Kidney (tissue), 14 donors: Measurements from ENCODE around the gene ULK3. TPM values are rescaled to one million over a fixed set of nuclear protein-coding genes. Genes with fewer than 3 reads are reported as not detected.

Source experiments
- DNase-seq, 5 donors: peaks; one replicate each; pipeline ENCODE4 v3.0.0-alpha.2; 2013 to 2020
- FAIRE-seq: peaks from 2 replicates; lab custom pipeline; 2012; peaks lifted over from hg19 to GRCh38; lab: Jason Lieb, UNC
- H3K27ac ChIP-seq, 2 donors: one replicate each; pipeline ENCODE4 v1.7.0; 2013; ENCODE audit warnings: low read depth in 2 of 2, low read length in 2 of 2, inconsistent platforms in 1 of 2
- H3K27me3 ChIP-seq: one replicate; pipeline ENCODE4 v1.7.1; 2013; ENCODE audit warnings: low read length, inconsistent platforms; ENCODE audit not compliant: control insufficient read depth, insufficient read depth
- H3K36me3 ChIP-seq, 3 donors: one replicate each; pipeline versions ENCODE4 v1.7.0 to v1.7.1; 2013; ENCODE audit warnings: low read length in 3 of 3, control low read depth in 1 of 3, inconsistent platforms in 1 of 3; ENCODE audit not compliant: insufficient read depth in 3 of 3, control insufficient read depth in 2 of 3
- H3K4me1 ChIP-seq, 3 donors: one replicate each; pipeline versions ENCODE4 v1.7.0 to v1.7.1; 2013; ENCODE audit warnings: low read length in 3 of 3, inconsistent platforms in 1 of 3, low read depth in 1 of 3; ENCODE audit not compliant: control insufficient read depth in 2 of 3, insufficient read depth in 2 of 3
- H3K4me3 ChIP-seq, 3 donors: one replicate each; pipeline versions ENCODE4 v1.7.0 to v1.8.1; 2013; ENCODE audit warnings: low read length in 3 of 3, control low read depth in 1 of 3, inconsistent platforms in 1 of 3
- H3K9ac ChIP-seq, 3 donors: one replicate each; pipeline versions ENCODE4 v1.7.0 to v1.7.1; 2013; ENCODE audit warnings: low read length in 3 of 3, control low read depth in 1 of 3, inconsistent platforms in 1 of 3
- H3K9me3 ChIP-seq, 3 donors: one replicate each; pipeline versions ENCODE4 v1.7.0 to v1.7.1; 2013; ENCODE audit warnings: low read length in 3 of 3, control low read depth in 1 of 3, inconsistent platforms in 1 of 3; ENCODE audit not compliant: control insufficient read depth in 2 of 3, insufficient read depth in 1 of 3
- intact Hi-C: fragments of 100-400 bp; cut with DNase I; formaldehyde crosslinking; loops from one replicate; pipeline ENCODE4 v1.11.1; 2022
- polyA plus RNA-seq: library from polyadenylated mRNA; stranded (reverse); fragments of 350-450 nt; fragmentation: Illumina TruSeq; extraction: RNeasy Lipid Tissue Mini Kit (QIAGEN cat#74804); gene quantifications from one replicate; pipeline ENCODE4 v1.2.3, GENCODE V29; 2014; ENCODE audit warnings: low read depth, low replicate concordance; ENCODE audit not compliant: insufficient read depth
- total RNA-seq: library from RNA; stranded (reverse); fragmentation: NEBNext Ultra II Directional; extraction: Animal tissue kit (Norgen Biotek cat#: 25700); gene quantifications from one replicate; pipeline ENCODE4 v1.2.1, GENCODE V29; 2021
- TF ChIP-seq, protein P1 (sequence below): IDR thresholded peaks from 3 replicates; pipeline ENCODE4 v1.5.1; 2012; ENCODE audit warnings: mild to moderate bottlenecking, moderate library complexity, borderline replicate concordance; ENCODE audit not compliant: insufficient read depth; ENCODE audit errors: extremely low read depth
- donor health status: control.
- donor health status: control.
- donor health status: control.
- donor health status: control.
- donor health status: control.
- donor health status: DM: yes; HTN: yes; CAD: no.
- donor health status: Normal renal cell carcinoma (clear cell type).

The ULK3 gene
- total and polyA plus RNA-seq, 2 donors from 2014 or later: 34.5 to 36.1 TPM

DNA sequence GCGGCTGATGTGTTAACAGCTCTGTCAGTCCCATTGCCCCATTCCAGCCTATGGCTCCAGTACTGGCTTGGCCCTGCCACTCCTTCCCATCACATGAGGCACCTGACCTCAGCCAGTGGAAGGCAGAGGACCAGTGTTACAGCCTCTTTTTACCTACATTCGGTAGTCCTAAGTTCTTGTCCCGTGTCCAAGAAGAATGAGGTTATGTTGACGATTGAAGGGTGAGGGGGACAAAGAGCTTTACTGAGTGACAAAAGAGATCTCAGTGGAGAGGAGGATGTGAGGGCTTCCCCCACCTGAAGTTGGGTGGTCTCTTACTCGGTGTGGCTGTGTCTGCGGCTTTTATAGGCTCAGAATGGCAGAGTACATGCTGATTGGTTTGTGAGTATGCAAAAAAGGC lies 39.6 kb upstream of the ULK3 start:
- TF ChIP-seq, protein P1, sequence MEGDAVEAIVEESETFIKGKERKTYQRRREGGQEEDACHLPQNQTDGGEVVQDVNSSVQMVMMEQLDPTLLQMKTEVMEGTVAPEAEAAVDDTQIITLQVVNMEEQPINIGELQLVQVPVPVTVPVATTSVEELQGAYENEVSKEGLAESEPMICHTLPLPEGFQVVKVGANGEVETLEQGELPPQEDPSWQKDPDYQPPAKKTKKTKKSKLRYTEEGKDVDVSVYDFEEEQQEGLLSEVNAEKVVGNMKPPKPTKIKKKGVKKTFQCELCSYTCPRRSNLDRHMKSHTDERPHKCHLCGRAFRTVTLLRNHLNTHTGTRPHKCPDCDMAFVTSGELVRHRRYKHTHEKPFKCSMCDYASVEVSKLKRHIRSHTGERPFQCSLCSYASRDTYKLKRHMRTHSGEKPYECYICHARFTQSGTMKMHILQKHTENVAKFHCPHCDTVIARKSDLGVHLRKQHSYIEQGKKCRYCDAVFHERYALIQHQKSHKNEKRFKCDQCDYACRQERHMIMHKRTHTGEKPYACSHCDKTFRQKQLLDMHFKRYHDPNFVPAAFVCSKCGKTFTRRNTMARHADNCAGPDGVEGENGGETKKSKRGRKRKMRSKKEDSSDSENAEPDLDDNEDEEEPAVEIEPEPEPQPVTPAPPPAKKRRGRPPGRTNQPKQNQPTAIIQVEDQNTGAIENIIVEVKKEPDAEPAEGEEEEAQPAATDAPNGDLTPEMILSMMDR: no peak
- intact Hi-C loops: no loop called here

DNA sequence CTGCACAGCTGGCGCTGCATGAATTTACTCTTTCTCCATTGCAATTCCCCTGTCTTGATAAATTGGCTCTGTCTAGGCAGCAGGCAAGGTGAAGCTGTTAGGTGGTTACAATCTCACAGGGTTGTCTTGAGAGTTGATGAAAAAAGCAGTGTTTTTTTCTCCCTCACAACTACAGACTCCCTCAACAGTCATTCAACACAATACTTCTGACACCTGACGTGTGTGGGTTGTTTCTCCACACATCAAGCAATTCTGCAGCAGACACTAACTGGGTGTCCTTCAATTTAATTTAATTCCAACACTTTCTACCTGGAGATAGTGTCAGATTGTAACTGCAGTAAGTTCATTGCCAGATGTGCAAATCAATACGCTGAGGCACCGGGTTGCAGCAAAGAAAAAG lies 35.3 kb upstream of the ULK3 start:
- FAIRE-seq: no peak
- no peak for DNase-seq
- H3K9ac ChIP-seq: no peak overlapping the region
- TF ChIP-seq, protein P1: no peak
- intact Hi-C loops: no loop called here
- no peaks in the 10 kb centered on the region for H3K36me3 ChIP-seq
- peaks cover 0 to 3% (median 3%) of the 10 kb centered on the region in 3 donors for H3K4me1 ChIP-seq
- peaks cover 0 to 3% (median 0%) of the 10 kb centered on the region in 3 donors for H3K9me3 ChIP-seq
- no peak overlapping the region for H3K4me3 ChIP-seq
- no peak overlapping the region for H3K27ac ChIP-seq
- H3K27me3 ChIP-seq: no peaks in the 10 kb centered on the region

More for the DNA sequence above, 39.6 kb upstream of the ULK3 start:
- no peaks in the 10 kb centered on the region for H3K27me3 ChIP-seq
- FAIRE-seq: no peak
- H3K4me3 ChIP-seq: no peak overlapping the region
- H3K9me3 ChIP-seq: peaks cover 0 to 3% (median 0%) of the 10 kb centered on the region in 3 donors
- no peak overlapping the region for H3K9ac ChIP-seq
- no peak overlapping the region for H3K27ac ChIP-seq
- DNase-seq: no peak
- no peaks in the 10 kb centered on the region for H3K36me3 ChIP-seq
- no peaks in the 10 kb centered on the region for H3K4me1 ChIP-seq

DNA sequence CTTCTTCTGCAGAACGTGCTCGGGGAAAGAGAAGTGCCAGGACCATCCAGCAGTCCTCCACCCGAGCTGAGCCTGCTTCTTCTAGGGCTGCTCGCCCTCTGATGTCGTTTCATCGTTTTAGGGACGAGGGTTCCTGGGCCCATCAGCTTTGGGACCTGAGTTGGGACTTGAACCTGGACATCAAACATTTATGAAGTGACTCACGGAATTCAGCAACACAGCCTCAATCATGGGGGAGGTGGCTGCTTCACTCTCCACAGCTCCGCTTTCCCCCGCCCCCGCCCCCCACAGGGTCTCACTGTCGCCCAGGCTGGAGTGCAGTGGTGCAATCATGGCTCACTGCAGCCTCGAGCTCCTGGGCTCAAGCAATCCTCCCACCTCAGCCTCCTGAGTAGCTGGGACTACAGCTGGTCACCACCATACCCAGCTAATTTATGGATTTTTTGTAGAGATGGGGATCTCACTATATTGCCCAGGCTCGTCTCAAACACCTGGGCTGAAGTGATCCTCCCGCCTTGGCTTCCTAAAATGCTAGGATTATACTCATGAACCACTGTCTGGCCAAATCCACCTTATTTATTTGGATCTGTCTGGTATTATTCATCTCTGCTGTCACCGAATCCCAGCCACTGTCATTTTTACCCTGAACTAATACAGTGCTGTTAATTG lies 30.9 kb upstream of the ULK3 start:
- no peaks in the 10 kb centered on the region for H3K36me3 ChIP-seq
- H3K27me3 ChIP-seq: no peaks in the 10 kb centered on the region
- no peak for FAIRE-seq
- peak overlapping the region; percentile 71 to 93 (median 87) for H3K4me3 ChIP-seq
- intact Hi-C loops: no loop called here
- H3K9me3 ChIP-seq: no peaks in the 10 kb centered on the region
- H3K4me1 ChIP-seq: peaks cover 8 to 27% (median 24%) of the 10 kb centered on the region in 3 donors
- no peak overlapping the region for H3K27ac ChIP-seq
- H3K9ac ChIP-seq: peak overlapping the region; percentile 35 to 84 (median 49)
- DNase-seq: peak in 1 of 5 donors; percentile 20
- TF ChIP-seq, protein P1: no peak
